ENCODE measurements around the gene C16orf92.

- TF ChIP-seq FOXM1 (IDR thresholded peaks at IDR 0.05; ENCODE audit: borderline replicate concordance) (no peak), L3MBTL2 (conservative IDR thresholded peaks at IDR 0.05) (no peak), FOXK2 (IDR thresholded peaks at IDR 0.05) (no peak)
Measured at GRCh38 chr16:30069611-30070462, 46.8 kb downstream of the C16orf92 start.

All from HEK293T (cell line).